Muscle of back (tissue), 11 donors: ENCODE measurements around the gene ADGRF4. TPM values are rescaled to one million over a fixed set of nuclear protein-coding genes. Genes with fewer than 3 reads are reported as not detected.
A peak's percentile ranks its signal among the peaks of the same experiment; 100 is the strongest.

ENCODE experiments used
- DNase-seq, 3 donors: peaks; one replicate each; pipeline versions ENCODE4 v3.0.0 to v3.0.0-alpha.2; 2013
- polyA plus RNA-seq, 10 donors: library from polyadenylated mRNA; unstranded; fragments of 120-200 nt; gene quantifications; one replicate each; pipeline ENCODE4 v1.2.1, GENCODE V29; 2013; ENCODE audit not compliant: insufficient read length in 10 of 10

ADGRF4 gene
- polyA plus RNA-seq, 10 donors, result 0.07 to 1.1 (median 0.09) TPM; not detected in 5

GRCh38 chr6:47681201-47681990, 17.0 kb upstream of the ADGRF4 start:
- DNase-seq, result no peak

- no peak for DNase-seq
Measured at GRCh38 chr6:47686411-47686810, 12.0 kb upstream of the ADGRF4 start.

- no peak for DNase-seq
Measured at GRCh38 chr6:47687432-47687831, 10.9 kb upstream of the ADGRF4 start.

GRCh38 chr6:47690214-47690613, 8.2 kb upstream of the ADGRF4 start:
- DNase-seq, result no peak

- no peak for DNase-seq
Measured at GRCh38 chr6:47690791-47691190, 7.6 kb upstream of the ADGRF4 start.

GRCh38 chr6:47697925-47698324, 455 bp upstream of the ADGRF4 start:
- DNase-seq, result no peak

GRCh38 chr6:47700053-47700452, 1.7 kb downstream of the ADGRF4 start:
- no peak for DNase-seq

- no peak for DNase-seq
Measured at GRCh38 chr6:47700596-47700995, 2.2 kb downstream of the ADGRF4 start.

- no peak for DNase-seq
Measured at GRCh38 chr6:47701363-47701762, 3.0 kb downstream of the ADGRF4 start.

- DNase-seq, result no peak
Measured at GRCh38 chr6:47709160-47709559, 10.8 kb downstream of the ADGRF4 start.

GRCh38 chr6:47710295-47710694, 11.9 kb downstream of the ADGRF4 start:
- DNase-seq, result no peak

GRCh38 chr6:47713200-47713599, 14.8 kb downstream of the ADGRF4 start:
- DNase-seq, result no peak

GRCh38 chr6:47714802-47715201, 16.4 kb downstream of the ADGRF4 start:
- no peak for DNase-seq

- DNase-seq, result no peak
Measured at GRCh38 chr6:47715782-47716181, 17.4 kb downstream of the ADGRF4 start.

GRCh38 chr6:47716207-47716606, 17.8 kb downstream of the ADGRF4 start:
- DNase-seq, result no peak

- no peak for DNase-seq
Measured at GRCh38 chr6:47718571-47718970, 20.2 kb downstream of the ADGRF4 start.

GRCh38 chr6:47721189-47721588, 22.8 kb downstream of the ADGRF4 start:
- DNase-seq, result no peak

GRCh38 chr6:47722194-47722593, 23.8 kb downstream of the ADGRF4 start:
- no peak for DNase-seq

GRCh38 chr6:47724300-47724699, 25.9 kb downstream of the ADGRF4 start:
- DNase-seq, result no peak

GRCh38 chr6:47727391-47727790, 29.0 kb downstream of the ADGRF4 start:
- DNase-seq, result no peak

- no peak for DNase-seq
Measured at GRCh38 chr6:47729019-47729418, 30.6 kb downstream of the ADGRF4 start.

- no peak for DNase-seq
Measured at GRCh38 chr6:47729457-47729856, 31.1 kb downstream of the ADGRF4 start.

GRCh38 chr6:47733879-47734558, 35.6 kb downstream of the ADGRF4 start:
- DNase-seq, result peak in 1 of 3 donors; percentile 6
